ENCODE measurements around the gene UPK3A.
A peak's percentile ranks its signal among the peaks of the same experiment; 100 is the strongest.
"Not testable (repeated sequence)": the region's sequence is repeated elsewhere in the genome, so short reads cannot be mapped to it uniquely, and the experiment has no call there.

The UPK3A gene

GRCh38 chr22:45281010-45281409 lies 3.7 kb upstream of the UPK3A start:
- H3K27me3 Mint-ChIP-seq, result no peaks in the 10 kb centered on the region
- no peak for ATAC-seq (ENCODE audit: low read depth)
- H3K27ac Mint-ChIP-seq, result no peak overlapping the region
- peaks cover 18% of the 10 kb centered on the region for H3K4me1 Mint-ChIP-seq
- no peak overlapping the region for H3K4me3 Mint-ChIP-seq
- H3K36me3 Mint-ChIP-seq, result no peaks in the 10 kb centered on the region
- DNase-seq (ENCODE audit: low spot score in 2 of 2), result no peak
- no peaks in the 10 kb centered on the region for H3K9me3 Mint-ChIP-seq

- peaks cover 24% of the 10 kb centered on the region for H3K4me1 Mint-ChIP-seq
- no peak overlapping the region for H3K27ac Mint-ChIP-seq
- peak overlapping the region; percentile 55 for H3K4me3 Mint-ChIP-seq
- H3K36me3 Mint-ChIP-seq, result no peaks in the 10 kb centered on the region
- H3K9me3 Mint-ChIP-seq, result no peaks in the 10 kb centered on the region
- DNase-seq (ENCODE audit: low spot score in 2 of 2) (no peak), ATAC-seq (ENCODE audit: low read depth) (no peak)
- no peaks in the 10 kb centered on the region for H3K27me3 Mint-ChIP-seq
Measured at GRCh38 chr22:45285263-45286058, 712 bp downstream of the UPK3A start.

- Mint-ChIP-seq H3K27ac (no peak overlapping the region), H3K36me3 (no peaks in the 10 kb centered on the region), H3K9me3 (no peaks in the 10 kb centered on the region), H3K4me3 (no peak overlapping the region), H3K4me1 (peaks cover 22% of the 10 kb centered on the region), H3K27me3 (no peaks in the 10 kb centered on the region)
- DNase-seq (ENCODE audit: low spot score in 2 of 2) (no peak), ATAC-seq (ENCODE audit: low read depth) (no peak)
Measured at GRCh38 chr22:45286854-45287551, 2.3 kb downstream of the UPK3A start.

- no peak for DNase-seq (ENCODE audit: low spot score in 2 of 2)
- no peak overlapping the region for H3K27ac Mint-ChIP-seq
Measured at GRCh38 chr22:45290410-45290936, 5.7 kb downstream of the UPK3A start.

GRCh38 chr22:45291061-45291930 lies 6.5 kb downstream of the UPK3A start:
- no peaks in the 10 kb centered on the region for H3K36me3 Mint-ChIP-seq
- ATAC-seq (ENCODE audit: low read depth) (no peak), DNase-seq (ENCODE audit: low spot score in 2 of 2) (no peak)
- H3K9me3 Mint-ChIP-seq, result no peaks in the 10 kb centered on the region
- peaks cover 18% of the 10 kb centered on the region for H3K4me1 Mint-ChIP-seq
- no peak overlapping the region for H3K27ac Mint-ChIP-seq
- H3K27me3 Mint-ChIP-seq, result no peaks in the 10 kb centered on the region
- H3K4me3 Mint-ChIP-seq, result no peak overlapping the region

More at GRCh38 chr22:45290410-45290936, 5.7 kb downstream of the UPK3A start:
- peaks cover 16% of the 10 kb centered on the region for H3K4me1 Mint-ChIP-seq
- no peak overlapping the region for H3K4me3 Mint-ChIP-seq
- no peaks in the 10 kb centered on the region for H3K27me3 Mint-ChIP-seq
- ATAC-seq (ENCODE audit: low read depth), result no peak
- no peaks in the 10 kb centered on the region for H3K9me3 Mint-ChIP-seq
- no peaks in the 10 kb centered on the region for H3K36me3 Mint-ChIP-seq

GRCh38 chr22:45291931-45292290 lies 7.2 kb downstream of the UPK3A start:
- H3K4me1 Mint-ChIP-seq, result peaks cover 18% of the 10 kb centered on the region
- H3K9me3 Mint-ChIP-seq, result no peaks in the 10 kb centered on the region
- ATAC-seq (ENCODE audit: low read depth) (no peak), DNase-seq (ENCODE audit: low spot score in 2 of 2) (no peak)
- no peaks in the 10 kb centered on the region for H3K27me3 Mint-ChIP-seq
- no peak overlapping the region for H3K27ac Mint-ChIP-seq
- no peak overlapping the region for H3K4me3 Mint-ChIP-seq
- H3K36me3 Mint-ChIP-seq, result no peaks in the 10 kb centered on the region

- Mint-ChIP-seq H3K36me3 (no peaks in the 10 kb centered on the region), H3K27ac (peak overlapping the region; percentile 32), H3K27me3 (no peaks in the 10 kb centered on the region), H3K4me1 (peaks cover 16% of the 10 kb centered on the region), H3K9me3 (no peaks in the 10 kb centered on the region), H3K4me3 (no peak overlapping the region)
- ATAC-seq (ENCODE audit: low read depth) (no peak), DNase-seq (ENCODE audit: low spot score in 2 of 2) (no peak)
Measured at GRCh38 chr22:45292731-45293442, 8.1 kb downstream of the UPK3A start.

GRCh38 chr22:45294030-45294429 lies 9.3 kb downstream of the UPK3A start:
- Mint-ChIP-seq H3K4me1 (peaks cover 14% of the 10 kb centered on the region), H3K27ac (peak overlapping the region; percentile 79)
- no peak for ATAC-seq (ENCODE audit: low read depth)

GRCh38 chr22:45295004-45295403 lies 10.3 kb downstream of the UPK3A start:
- not testable (repeated sequence) for H3K36me3 Mint-ChIP-seq; ATAC-seq (ENCODE audit: low read depth); DNase-seq (ENCODE audit: low spot score in 2 of 2); H3K27ac Mint-ChIP-seq; H3K27me3 Mint-ChIP-seq; H3K4me3 Mint-ChIP-seq; H3K9me3 Mint-ChIP-seq
- H3K4me1 Mint-ChIP-seq, result peaks cover 14% of the 10 kb centered on the region

More at GRCh38 chr22:45294030-45294429, 9.3 kb downstream of the UPK3A start:
- Mint-ChIP-seq H3K36me3 (no peaks in the 10 kb centered on the region), H3K27me3 (no peaks in the 10 kb centered on the region), H3K9me3 (no peaks in the 10 kb centered on the region), H3K4me3 (no peak overlapping the region)
- no peak for DNase-seq (ENCODE audit: low spot score in 2 of 2)

GRCh38 chr22:45295492-45295891 lies 10.7 kb downstream of the UPK3A start:
- Mint-ChIP-seq H3K4me1 (peaks cover 14% of the 10 kb centered on the region), H3K4me3 (no peak overlapping the region), H3K27ac (peak overlapping the region; percentile 35), H3K36me3 (no peaks in the 10 kb centered on the region), H3K27me3 (no peaks in the 10 kb centered on the region), H3K9me3 (no peaks in the 10 kb centered on the region)
- DNase-seq (ENCODE audit: low spot score in 2 of 2) (no peak), ATAC-seq (ENCODE audit: low read depth) (no peak)

GRCh38 chr22:45296628-45297297 lies 12.0 kb downstream of the UPK3A start:
- peak; percentile 95 for ATAC-seq (ENCODE audit: low read depth)
- Mint-ChIP-seq H3K4me3 (peak overlapping the region; percentile 53), H3K27me3 (no peaks in the 10 kb centered on the region), H3K4me1 (peaks cover 14% of the 10 kb centered on the region), H3K27ac (peak overlapping the region; percentile 74), H3K36me3 (no peaks in the 10 kb centered on the region), H3K9me3 (no peaks in the 10 kb centered on the region)
- DNase-seq (ENCODE audit: low spot score in 2 of 2), result peak in 1 of 2 donors; percentile 36

GRCh38 chr22:45298934-45299505 lies 14.3 kb downstream of the UPK3A start:
- H3K36me3 Mint-ChIP-seq, result no peaks in the 10 kb centered on the region
- DNase-seq (ENCODE audit: low spot score in 2 of 2) (no peak), ATAC-seq (ENCODE audit: low read depth) (no peak)
- H3K27me3 Mint-ChIP-seq, result no peaks in the 10 kb centered on the region
- H3K9me3 Mint-ChIP-seq, result no peaks in the 10 kb centered on the region
- no peak overlapping the region for H3K27ac Mint-ChIP-seq
- H3K4me3 Mint-ChIP-seq, result no peak overlapping the region
- H3K4me1 Mint-ChIP-seq, result peaks cover 13% of the 10 kb centered on the region

GRCh38 chr22:45302751-45303150 lies 18.0 kb downstream of the UPK3A start:
- DNase-seq (ENCODE audit: low spot score in 2 of 2), result no peak
- no peak for ATAC-seq (ENCODE audit: low read depth)
- Mint-ChIP-seq H3K4me1 (peaks cover 2% of the 10 kb centered on the region), H3K27me3 (no peaks in the 10 kb centered on the region), H3K36me3 (no peaks in the 10 kb centered on the region), H3K9me3 (no peaks in the 10 kb centered on the region), H3K4me3 (no peak overlapping the region), H3K27ac (no peak overlapping the region)

Measured in memory B cell (primary cell).